GM21786 (cell line): ENCODE results near the gene HRNR.
"Not testable (repeated sequence)": the region's sequence is repeated elsewhere in the genome, so short reads cannot be mapped to it uniquely, and the experiment has no call there.

Source experiments
- ATAC-seq: cut with Tn5 transposase; IDR thresholded peaks from one replicate; pipeline ENCODE4 v1.9.1; 2021; ENCODE audit not compliant: unreplicated experiment

Gene HRNR

DNA sequence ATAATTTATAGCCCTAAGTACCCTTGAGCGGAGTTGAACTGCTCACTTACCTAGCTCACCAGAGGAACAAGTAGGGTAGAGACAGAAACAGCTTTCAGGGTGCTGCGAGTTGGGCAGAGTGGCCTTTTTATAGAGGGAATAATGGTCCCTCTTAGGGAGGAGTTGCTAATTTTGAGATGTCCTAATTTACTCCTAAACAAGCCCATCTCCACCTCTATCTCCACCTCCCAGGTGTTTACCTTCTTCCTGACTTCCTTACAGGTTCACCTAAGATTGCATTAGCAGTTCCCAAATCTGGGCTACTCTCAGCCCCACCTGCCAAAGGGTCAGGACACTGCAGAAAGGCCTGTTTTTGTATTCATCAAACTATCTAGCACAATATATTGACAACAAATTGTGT lies at the start of gene HRNR:
Gene HRNR, minus strand, starts transcription at position 101 of the 400 bp plus-strand sequence. CDS start 940 bp downstream, outside the sequence.
- ATAC-seq = no peak

DNA sequence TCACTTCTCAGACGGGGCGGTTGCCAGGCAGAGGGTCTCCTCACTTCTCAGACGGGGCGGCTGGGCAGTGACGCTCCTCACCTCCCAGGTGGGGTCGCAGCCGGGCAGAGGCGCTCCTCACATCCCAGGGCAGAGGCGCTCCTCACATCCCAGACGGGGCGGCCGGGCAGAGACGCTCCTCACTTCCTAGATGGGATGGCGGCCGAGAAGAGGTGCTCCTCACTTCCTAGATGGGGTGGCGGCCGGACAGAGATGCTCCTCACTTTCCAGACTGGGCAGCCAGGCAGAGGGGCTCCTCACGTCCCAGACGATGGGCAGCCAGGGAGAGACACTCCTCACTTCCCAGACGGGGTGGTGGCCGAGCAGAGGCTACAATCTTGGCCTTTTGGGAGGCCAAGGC lies 32.4 kb upstream of the HRNR start:
- ATAC-seq = not testable (repeated sequence)

DNA sequence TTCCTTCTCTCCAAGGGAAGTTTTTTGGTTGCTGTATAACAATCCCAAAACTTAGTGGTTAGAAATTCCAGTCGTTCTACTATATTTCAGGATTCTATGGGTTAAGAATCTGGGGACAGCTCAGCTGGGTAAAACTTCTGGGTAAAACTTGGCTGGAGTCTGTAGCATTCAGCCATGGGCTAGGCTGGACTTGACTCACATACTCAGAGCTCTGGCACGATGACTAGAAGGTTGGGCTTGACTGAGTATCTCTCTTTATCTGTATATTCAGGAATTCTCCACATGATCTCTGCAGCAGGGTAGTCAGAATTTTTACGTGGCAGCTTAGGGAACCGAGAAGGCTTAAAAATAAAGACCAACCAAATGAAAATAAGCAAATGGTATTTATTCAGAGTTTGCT lies 28.2 kb upstream of the HRNR start:
- no peak for ATAC-seq

DNA sequence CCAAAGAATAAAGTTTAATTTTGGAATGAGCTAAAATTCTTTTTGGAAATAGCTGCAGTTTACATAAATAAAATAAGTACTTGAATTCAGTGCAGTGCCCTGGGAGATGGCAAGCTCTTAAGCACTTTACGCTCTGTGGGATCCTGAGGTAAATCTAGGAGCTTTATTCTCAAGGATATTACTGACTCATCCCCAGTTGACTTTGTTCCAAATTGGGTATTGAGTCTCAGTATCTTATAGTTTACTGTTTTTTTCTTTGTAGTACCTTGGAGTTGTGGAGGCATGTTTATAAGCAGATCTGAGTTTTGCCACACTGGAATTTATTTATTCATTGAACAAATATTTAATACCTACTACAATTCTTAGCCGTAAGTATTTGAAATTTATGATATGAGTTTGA lies 27.4 kb upstream of the HRNR start:
- ATAC-seq = no peak

DNA sequence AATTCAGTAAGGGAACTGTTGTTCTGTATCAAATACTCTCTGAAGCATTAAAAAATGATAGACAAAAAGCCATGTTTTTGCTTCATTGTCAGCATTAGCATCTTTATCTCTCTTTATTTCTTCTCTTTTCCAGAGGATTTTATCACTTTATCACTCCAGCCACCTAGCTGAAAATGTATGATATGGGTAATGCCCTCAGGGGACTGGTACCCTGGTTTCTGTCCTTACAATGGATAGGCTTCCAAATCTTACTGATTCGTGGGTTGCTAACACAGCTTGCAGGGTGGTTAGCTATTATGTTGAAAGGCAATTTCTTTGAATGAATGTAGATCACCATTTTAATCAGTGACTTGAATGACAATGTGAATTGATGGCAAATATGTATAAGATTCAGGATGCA lies 23.3 kb upstream of the HRNR start:
- ATAC-seq = no peak

DNA sequence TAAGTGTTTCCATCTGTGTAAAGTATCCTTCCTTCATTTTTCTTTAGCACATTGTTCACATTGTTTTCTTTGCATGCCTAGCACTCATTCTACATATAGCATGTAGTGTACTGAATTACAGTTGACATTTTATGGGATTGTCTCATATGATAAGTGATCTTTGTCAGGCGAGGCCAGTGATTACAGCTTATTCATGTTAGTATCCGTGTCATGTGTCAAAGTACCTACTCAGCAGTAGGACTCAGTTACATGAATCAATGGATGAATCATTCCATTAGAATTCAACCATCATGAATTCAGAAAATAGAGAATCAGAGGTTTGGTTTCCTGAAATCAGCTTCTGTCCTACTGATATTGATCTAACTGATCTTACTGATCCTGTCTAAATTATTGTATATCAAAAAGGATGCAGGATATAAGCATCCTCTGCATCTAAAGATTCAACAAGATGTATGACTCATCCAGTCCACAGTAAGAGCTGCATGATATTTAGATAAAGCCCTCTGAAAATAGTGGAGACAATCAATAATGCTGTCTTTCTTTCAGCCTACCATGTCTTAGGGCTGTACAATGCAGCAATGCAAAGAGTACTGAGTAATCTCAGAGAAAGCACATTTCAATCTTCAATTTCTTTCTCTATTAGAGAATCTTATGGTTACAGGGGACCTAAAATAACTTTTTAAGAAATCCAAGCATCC lies 20.7 kb upstream of the HRNR start:
- ATAC-seq = no peak

DNA sequence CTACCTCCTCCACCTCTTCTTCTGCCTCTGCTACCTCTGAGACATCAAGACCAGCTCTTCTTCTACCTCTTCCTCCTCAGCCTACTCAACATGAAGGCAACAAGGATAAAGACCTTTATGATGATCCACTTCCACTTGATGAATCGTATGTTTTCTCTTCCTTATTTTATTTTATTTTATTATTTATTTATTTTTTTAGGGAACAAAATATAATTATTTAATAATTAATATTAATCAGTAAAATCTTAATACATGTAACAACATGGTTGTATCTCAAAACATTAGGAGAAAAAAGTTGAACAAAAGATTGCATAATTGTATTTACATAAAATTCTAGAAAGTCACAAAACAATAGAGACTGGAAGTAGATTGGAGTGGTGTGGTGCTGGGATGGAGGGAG lies 13.1 kb upstream of the HRNR start:
- ATAC-seq = no peak

DNA sequence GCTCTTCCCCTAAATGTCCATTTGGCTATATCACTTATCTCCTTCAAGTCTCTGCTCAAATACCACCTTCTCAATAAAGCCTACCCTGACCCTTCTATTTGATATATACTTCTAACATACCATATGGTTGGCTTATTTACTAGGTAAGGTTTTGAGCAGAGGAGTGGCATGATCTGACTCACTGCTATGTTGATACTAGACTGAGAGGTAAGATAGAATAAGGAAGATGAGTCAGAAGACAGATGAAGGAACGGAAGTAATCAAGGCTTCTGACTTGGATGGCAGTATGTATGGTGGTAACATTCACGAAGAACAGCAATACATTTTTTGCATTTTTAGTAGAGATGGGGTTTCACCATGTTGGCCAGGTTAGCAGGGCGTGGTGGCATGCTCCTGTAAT lies 4.8 kb upstream of the HRNR start:
- ATAC-seq = no peak

DNA sequence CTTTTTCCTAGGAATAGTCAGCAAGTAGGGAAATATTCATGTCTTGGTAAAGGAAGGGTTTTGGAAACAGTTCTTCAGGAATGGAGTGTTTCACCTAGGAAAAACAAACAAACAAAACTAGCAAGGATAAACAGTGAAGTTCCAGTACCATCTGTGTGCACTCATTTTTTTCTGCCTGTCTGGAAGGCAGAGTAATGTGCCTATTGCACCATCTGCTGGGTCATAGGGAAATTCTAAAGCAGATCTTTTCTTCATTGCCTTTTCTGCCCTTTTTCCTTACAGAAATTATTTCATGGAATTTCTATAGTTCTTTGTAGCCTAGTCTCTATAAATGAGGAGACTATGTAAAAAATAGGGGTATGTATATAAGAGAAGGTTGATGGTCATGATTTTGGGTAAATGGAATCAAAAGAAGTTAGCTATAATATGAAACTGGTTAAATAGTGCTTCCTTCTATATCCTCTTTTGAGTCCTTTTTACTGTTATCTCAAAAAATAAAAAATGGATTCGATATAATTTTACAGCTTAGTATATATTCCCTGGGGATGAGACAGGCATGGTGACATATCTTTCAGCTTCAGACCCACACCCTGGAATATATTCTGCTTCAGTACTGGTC lies 3.4 kb upstream of the HRNR start:
- ATAC-seq = no peak

DNA sequence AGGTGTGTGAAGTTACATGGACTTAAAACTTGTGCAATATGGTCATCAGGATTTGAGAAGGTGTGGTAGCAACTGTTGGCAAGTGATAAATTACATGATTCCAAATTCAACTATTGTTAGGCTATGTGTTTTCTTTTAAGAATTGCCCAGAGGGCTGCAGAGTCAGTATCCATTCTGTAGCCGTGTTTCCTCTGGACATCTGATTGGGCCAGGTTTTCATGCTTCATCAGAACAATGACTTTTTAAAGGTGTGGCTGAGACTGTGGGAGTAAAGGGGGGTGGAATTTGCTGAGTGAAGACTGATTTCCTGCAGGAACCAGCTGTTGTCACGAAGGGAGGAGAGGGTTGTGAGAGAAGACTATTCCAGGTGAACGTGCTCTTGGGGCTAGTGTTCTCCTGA lies 1.7 kb upstream of the HRNR start:
- no peak for ATAC-seq

DNA sequence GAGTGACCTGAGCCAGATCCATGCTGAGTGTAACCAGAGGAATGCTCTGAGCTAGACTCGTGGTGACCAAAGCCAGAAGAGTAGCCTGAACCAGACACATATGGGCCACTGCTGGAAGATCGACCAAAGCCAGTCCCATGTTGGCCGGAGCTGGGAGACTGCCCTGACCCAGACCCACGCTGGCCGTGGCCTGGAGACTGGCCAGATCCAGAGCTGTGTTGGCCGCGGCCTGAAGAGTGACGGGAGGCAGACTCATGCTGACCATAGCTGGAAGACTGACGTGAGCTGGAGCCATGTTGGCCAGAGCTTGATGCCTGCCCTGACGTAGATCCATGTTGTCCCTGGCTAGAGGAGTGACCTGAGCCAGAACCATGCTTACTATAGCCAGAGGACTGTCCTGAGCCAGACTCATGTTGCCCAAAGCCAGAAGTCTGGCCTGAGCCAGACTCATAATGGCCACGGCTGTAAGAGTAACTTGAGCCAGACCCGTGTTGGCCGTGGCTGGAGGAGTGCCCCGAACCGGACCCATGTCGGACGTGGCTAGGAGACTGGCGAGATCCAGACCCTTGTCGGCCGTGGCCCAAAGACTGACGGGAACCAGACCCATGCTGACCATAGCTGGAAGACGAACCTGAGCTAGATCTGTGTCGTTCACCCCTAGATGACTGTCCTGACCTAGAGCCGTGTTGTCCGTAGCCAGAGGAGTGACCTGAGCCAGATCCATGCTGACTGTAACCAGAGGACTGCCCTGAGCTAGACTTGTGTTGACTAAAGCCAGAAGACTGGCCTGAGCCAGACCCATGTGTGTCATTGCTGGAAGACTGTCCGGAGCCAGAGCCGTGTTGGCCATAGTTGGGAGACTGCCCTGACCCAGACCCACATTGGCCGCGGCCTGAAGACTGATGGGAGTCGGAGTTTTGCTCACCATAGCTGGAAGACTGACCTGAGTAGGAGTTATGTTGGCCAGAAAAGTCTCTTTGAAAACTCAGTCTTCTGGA lies 3.5 kb downstream of the HRNR start:
- no peak for ATAC-seq

DNA sequence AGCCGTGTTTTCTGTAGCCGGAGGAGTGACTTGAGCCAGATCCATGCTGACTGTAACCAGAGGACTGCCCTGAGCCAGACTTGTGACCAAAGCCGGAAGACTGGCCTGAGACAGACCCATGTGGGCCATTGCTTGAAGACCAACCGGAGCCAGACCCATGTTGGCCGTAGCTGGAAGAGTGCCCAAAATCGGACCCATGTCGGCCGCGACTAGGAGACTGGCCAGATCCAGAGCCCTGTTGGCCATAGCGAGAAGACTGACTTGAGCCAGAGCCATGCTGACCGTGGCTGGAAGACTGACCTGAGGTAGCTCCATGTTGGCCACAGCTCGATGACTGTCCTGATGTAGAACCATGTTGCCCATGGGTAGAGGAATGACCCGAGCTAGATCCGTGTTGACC lies 4.6 kb downstream of the HRNR start:
- ATAC-seq = not testable (repeated sequence)

DNA sequence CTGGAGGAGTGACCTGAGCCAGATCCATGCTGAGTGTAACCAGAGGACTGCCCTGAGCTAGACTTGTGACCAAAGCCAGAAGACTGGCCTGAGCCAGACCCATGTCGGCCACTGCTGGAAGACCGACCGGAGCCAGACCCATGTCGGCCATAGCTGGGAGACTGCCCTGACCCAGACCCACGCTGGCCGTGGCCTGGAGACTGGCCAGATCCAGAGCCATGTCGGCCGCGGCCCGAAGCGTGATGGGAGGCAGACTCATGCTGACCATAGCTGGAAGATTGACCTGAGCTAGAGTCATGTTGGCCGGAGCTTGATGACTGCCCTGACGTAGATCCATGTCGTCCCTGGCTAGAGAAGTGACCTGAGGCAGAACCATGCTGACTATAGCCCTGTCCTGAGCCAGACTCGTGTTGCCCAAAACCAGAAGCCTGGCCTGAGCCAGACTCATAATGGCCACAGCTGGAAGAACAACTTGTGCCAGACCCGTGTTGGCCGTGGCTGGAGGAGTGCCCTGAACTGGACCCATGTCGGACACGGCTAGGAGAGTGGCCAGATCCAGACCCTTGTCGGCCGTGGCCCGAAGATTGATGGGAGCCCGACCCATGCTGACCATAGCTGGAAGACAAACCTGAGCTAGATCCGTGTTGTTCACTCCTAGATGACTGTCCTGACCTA lies 5.1 kb downstream of the HRNR start:
- no peak for ATAC-seq

DNA sequence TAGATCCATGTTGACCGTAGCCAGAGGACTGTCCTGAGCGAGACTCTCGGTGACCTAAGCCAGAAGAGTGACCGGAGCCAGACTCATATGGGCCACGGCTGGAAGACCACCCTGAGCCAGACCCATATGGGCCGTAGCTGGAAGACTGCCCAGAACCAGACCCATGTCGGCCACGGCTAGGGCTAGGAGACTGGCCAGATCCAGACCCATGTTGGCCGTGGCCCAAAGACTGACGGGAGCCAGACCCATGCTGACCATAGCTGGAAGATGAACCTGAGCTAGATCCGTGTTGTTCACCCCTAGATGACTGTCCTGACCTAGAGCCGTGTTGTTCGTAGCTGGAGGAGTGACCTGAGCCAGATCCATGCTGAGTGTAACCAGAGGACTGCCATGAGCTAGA lies 8.4 kb downstream of the HRNR start:
- ATAC-seq = not testable (repeated sequence)

DNA sequence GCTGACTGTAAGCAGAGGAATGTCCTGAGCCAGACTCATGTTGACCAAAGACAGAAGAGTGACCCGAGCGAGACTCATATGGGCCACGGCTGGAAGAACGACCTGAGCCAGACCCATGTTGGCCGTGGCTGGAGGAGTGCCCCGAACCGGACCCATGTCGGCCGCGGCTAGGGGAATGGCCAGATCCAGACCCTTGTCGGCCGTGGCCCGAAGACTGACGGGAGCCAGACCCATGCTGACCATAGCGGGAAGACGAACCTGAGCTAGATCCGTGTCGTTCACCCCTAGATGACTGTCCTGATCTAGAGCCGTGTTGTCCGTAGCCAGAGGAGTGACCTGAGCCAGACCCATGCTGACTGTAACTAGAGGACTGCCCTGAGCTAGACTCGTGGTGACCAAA lies 9.1 kb downstream of the HRNR start:
- ATAC-seq = not testable (repeated sequence)

DNA sequence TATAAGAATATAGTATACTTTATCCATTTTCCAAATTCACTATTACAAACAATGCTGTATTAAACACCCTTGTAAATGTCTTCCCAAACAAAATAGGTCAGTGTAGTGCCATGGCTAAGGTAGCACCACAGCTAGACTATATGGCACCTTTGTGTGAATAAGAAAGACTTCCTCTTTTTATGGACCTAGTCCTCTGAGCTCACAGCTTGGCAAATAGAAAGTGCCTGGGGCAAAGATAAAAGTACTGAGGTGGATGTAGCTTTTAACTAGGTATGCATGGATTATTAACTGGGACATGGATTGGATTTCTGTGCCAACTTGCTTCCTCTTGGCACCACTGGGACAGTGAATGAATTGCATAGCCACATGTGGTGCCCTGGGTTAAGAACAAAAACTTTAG lies 25.0 kb downstream of the HRNR start:
- ATAC-seq = no peak

DNA sequence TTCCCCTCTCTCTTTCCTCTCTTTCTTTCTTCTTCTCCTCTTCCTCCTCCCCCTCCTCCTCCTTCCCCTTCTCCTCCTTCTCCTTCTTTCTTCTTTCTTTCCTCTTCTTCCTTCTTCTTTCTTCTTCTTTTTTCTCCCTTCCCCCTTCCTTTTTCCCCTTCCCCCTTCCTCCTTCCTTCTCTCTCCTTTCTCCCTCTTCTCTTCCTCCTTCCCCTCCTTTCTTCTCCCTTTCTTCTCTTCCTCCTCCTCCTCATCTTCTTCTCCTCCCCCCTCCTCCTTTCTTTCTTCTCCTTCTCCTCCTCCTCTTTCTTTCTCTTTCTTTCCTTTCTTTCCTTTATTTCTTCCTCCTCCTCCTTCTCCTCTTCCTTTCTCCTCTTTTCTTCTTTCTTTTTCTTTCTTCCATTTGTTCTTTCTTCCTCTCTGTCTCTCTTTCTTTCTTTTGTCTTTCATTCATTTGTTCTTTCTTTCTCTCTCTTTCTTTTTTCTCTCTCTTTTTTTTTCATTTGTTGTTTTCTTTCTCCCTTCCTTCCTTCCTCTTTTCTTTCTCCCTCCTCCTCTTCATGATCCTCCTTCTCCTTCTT lies 26.5 kb downstream of the HRNR start:
- no peak for ATAC-seq

DNA sequence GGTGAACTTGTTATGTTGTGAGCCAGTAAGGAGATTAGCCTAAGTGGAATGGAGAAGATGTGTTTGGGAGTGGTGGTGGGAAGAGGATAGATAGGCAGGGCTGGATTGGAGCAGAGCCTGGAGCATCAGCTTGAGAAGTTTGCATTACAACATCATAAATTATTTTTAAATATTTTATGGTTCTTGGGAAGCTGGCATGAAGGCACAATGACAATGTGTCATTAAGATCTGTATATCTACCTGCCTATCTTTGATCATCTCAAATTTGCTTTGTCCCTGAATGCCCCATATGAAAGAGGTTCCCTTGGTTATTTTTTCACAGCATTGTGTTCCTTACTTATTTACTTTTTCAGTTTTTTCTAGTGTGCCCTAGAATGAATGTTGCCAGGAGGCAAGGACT lies 32.3 kb downstream of the HRNR start:
- ATAC-seq = no peak

DNA sequence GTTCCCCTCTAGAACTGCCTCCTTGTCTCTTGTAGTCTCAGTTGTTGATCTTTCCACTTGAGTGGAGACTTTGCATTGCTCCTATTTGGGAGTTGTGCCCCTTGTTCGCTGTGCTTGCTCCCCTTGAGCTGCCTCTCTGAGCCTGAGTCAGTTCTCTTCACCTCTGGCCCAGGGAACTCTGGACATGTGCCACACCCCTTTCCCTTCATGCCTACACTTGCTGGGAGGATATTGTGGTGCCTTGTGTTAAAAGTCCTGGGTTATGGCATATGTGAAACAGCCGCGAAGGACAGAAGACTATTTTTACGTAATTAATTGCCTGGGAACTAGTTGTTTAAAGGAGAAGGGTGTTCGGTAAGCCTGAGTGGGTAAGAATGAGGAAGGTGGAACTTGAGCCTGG lies 32.7 kb downstream of the HRNR start:
- ATAC-seq = no peak

DNA sequence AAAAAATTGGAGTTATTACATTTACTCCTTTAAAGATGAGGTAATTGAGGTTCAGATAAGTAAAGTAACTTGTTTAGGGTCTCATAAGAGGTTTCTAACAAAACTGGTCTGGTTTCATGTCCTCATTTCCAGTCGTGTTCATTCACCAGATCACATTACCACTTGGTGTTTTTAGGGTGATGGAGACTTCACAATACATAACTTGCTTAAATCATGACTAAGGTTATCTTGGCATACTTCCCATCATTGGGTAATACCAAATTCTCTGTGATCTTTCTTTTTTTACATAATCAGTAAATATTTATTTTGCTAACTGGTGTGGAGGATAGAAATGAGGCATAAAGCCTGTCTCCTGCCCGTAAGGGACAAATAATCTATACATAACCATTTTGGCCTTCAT lies 33.4 kb downstream of the HRNR start:
- ATAC-seq = no peak
